ACC112 (cell line): Measurements from ENCODE around the gene RAB44.

Experiments used
- H2AFZ ChIP-seq: fragments of 200-600 bp; sonication (generic); one replicate; pipeline ENCODE4 v1.6.0; 2017; ENCODE audit warnings: antibody characterized with exemption, low read length; ENCODE audit not compliant: unreplicated experiment
- H3K27ac ChIP-seq: fragments of 200-600 bp; sonication (generic); 2 replicates; pipeline ENCODE4 v1.5.1; 2014; ENCODE audit warnings: low read depth, mild to moderate bottlenecking, antibody characterized with exemption, low read length, moderate library complexity
- H3K27me3 ChIP-seq: fragments of 200-600 bp; sonication (generic); 2 replicates; pipeline ENCODE4 v1.6.1; 2014; ENCODE audit warnings: mild to moderate bottlenecking, antibody characterized with exemption, low read length, moderate library complexity, mixed read lengths; ENCODE audit not compliant: insufficient read depth
- H3K36me3 ChIP-seq: fragments of 200-600 bp; sonication (generic); 2 replicates; pipeline ENCODE4 v1.6.1; 2016; ENCODE audit warnings: mild to moderate bottlenecking, antibody characterized with exemption, low read length, moderate library complexity, mixed read lengths; ENCODE audit not compliant: insufficient read depth
- H3K4me1 ChIP-seq: fragments of 200-600 bp; sonication (generic); one replicate; pipeline ENCODE4 v1.6.1; 2016; ENCODE audit warnings: low read length, mixed read lengths; ENCODE audit not compliant: insufficient read depth, unreplicated experiment, control insufficient read depth
- H3K4me3 ChIP-seq: fragments of 200-600 bp; sonication (generic); 2 replicates; pipeline ENCODE4 v1.5.1; 2014; ENCODE audit warnings: mild to moderate bottlenecking, low read depth, low read length
- H3K79me2 ChIP-seq: fragments of 200-600 bp; sonication (generic); one replicate; pipeline ENCODE4 v1.6.0; 2016; ENCODE audit warnings: low read length; ENCODE audit not compliant: control insufficient read depth, unreplicated experiment, insufficient read depth

Gene RAB44

DNA sequence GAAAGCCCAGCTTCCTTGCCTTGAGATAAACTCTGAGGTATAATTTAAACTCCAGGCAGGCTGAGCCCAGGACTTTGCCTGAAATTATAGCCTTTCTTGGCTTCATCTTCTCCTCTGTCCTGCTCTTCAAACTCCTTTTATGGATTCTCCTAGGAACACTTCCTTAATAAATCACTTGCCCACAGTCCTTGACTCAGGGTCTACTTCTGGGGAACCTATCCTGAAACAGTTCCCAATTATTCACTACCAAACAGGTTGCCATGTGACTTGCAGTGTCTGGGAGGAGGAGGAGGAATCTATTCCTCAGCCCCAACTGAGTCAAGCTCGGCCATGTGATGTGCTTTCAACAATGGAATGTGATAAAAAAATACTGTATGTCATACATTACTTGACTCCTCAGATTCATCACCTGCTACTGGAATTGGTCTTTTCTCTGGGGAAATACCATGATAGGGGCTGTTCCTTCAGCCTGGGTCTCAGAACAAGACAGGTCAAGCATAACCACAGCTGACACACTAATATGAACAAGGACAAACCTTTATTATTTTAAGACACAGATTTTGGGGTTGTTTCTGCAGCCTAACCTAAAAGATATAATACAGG lies 39.6 kb upstream of the RAB44 start:
- no peak overlapping the region for H3K27ac ChIP-seq
- H3K4me1 ChIP-seq: peaks cover 20% of the 10 kb centered on the region
- H3K79me2 ChIP-seq: no peaks in the 10 kb centered on the region
- no peak overlapping the region for H2AFZ ChIP-seq
- no peaks in the 10 kb centered on the region for H3K36me3 ChIP-seq
- H3K4me3 ChIP-seq: no peak overlapping the region
- 0 out of 2 replicates have a peak, but pooled peaks cover 3% of the 10 kb centered on the region for H3K27me3 ChIP-seq

DNA sequence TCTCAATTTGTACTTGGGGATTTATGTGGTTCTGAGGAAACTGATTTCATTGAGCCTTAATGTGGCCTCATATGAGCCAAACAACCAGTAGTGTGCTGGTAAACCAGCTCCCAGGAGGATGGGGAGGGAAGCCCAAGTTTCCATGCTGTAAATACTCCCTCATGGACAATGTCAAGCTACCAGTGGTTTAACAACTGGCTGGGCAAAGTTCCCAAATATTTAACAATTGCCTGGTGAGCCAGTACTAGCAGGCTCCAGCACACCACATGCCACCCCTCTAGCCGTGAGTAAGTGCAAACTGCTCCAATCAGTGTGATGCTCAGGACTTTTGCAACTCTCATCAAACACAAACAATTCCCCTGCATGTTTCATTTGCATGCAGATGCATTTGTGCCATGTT lies 38.4 kb upstream of the RAB44 start:
- H2AFZ ChIP-seq: no peak overlapping the region
- no peak overlapping the region for H3K4me3 ChIP-seq
- no peaks in the 10 kb centered on the region for H3K79me2 ChIP-seq
- H3K27me3 ChIP-seq: 0 out of 2 replicates have a peak, but pooled peaks cover 3% of the 10 kb centered on the region
- no peaks in the 10 kb centered on the region for H3K36me3 ChIP-seq
- no peak overlapping the region for H3K27ac ChIP-seq
- peaks cover 20% of the 10 kb centered on the region for H3K4me1 ChIP-seq

DNA sequence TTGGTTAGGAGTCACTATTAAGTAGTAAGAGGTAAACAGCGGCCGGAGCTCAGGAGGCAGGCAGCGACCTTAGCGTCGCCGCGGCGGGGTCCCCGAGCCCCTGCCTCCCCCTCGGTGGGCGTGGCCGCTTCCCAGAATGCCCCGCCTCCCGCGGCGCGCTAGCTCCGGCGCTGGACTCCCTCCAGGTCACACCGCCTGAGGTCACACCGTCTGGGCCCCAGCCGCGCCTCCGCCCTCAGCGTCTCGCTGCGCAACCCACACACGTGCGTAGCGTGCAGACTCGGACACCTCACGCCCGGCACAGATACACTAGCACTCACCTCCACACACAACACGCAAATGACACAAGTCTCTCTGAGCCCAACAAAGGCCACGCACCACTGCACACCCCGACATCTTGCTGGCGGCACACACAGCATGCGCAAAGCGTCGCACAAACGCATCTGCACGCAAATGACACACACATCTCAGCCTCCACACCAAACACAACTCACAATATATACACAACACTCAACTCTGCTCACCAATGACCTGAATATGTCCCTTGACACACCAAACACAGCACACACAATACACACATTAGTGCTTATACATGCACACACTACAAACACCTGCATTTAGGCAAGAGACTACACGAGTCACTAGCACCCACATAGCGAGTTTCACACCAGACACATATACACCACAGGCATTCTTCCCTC lies 36.7 kb upstream of the RAB44 start:
- Histone ChIP-seq H3K4me3 (no peak overlapping the region), H3K27me3 (no peaks in the 10 kb centered on the region), H3K79me2 (no peaks in the 10 kb centered on the region), H3K4me1 (peaks cover 20% of the 10 kb centered on the region), H3K36me3 (no peaks in the 10 kb centered on the region), H3K27ac (no peak overlapping the region), H2AFZ (no peak overlapping the region)

DNA sequence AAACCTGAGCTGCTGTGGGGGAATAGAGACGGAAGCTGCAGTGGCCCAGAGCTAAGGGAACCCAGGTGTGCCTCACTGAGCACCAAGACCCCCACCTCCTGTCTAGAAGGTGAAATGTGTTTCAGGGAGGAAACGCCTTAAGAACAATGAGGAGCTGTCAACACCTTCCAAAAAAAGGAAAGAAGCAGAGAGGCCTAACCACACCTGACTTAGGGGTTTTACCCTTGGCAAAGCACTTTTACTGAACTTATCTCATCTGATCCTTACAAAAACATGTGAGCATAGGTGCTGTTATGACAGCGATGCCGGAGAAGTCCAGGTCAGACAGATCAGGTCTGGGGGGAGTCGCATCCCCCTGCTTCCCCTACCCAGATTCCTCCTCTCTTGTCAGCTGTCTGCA lies 35.2 kb upstream of the RAB44 start:
- Histone ChIP-seq H2AFZ (no peak overlapping the region), H3K27me3 (no peaks in the 10 kb centered on the region), H3K36me3 (no peaks in the 10 kb centered on the region), H3K79me2 (no peaks in the 10 kb centered on the region), H3K27ac (no peak overlapping the region), H3K4me1 (peaks cover 33% of the 10 kb centered on the region), H3K4me3 (no peak overlapping the region)

DNA sequence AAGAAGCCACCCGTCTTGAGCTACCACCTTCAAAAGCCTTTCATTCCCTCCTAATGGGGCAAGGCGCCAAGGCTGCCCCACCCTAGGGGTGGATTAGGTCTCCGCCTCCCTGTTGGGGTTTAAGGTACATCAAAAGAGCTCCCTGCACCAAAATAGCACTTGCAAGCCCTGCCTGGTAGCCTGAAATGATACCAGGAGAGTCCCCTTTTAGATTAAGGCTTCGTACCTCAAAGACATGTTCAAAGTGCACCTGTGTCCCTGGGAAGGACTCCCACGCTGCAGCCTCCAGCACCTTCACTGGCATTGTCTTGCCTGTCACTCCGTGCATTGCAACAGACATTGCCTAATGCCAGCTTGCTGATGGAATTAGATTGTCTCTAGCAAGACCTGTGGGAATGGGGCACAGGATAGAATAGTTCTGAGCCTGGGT lies 34.8 kb upstream of the RAB44 start:
- H3K27ac ChIP-seq: no peak overlapping the region
- no peaks in the 10 kb centered on the region for H3K79me2 ChIP-seq
- H2AFZ ChIP-seq: no peak overlapping the region
- no peak overlapping the region for H3K4me3 ChIP-seq
- no peaks in the 10 kb centered on the region for H3K36me3 ChIP-seq
- peaks cover 35% of the 10 kb centered on the region for H3K4me1 ChIP-seq
- H3K27me3 ChIP-seq: no peaks in the 10 kb centered on the region

DNA sequence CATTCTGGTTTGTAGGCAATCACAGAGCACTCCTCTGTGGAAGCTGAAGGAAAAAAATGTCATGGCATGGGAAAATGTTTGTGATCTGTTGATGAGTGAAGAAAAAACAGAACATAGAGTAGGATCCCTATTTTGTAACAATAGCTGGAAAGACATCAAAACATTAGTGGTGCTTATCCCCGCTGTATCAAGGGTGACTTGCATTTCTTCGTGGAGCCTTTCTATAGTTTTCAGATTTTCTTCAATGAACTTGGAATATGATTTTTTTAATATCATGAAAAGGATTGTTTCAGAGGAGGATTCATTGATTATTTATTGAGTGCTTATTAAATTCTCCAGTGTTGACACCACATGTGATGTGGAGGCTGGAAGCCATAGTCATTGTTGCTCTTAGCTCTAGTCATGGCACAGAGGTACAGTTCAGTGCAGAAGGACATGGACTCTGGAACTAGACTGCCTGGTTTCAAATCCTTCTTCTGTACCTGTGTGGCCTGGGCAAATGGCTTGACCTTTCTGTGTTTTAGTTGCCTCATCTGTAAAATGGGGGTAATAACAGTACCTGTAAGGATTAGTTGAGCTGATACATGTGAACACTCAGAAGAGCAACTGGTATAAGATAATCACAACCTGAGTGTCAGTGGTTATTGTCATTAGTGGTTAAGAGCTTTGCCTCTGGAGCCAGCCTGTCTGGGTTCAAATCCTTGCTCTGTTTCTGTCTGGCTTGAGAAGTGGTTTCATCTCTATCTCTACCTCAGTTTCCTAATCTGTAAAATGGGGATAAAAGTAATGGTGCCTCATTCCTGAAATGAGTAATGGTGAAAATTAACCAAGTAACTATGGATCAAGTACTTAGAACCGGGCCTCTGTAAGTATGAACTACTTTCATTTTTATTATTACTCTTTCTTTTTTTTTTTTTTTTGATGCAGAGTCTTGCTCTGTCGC lies 33.9 kb upstream of the RAB44 start:
- H3K4me1 ChIP-seq: peaks cover 27% of the 10 kb centered on the region
- no peak overlapping the region for H3K27ac ChIP-seq
- no peak overlapping the region for H3K4me3 ChIP-seq
- H2AFZ ChIP-seq: no peak overlapping the region
- H3K27me3 ChIP-seq: no peaks in the 10 kb centered on the region
- no peaks in the 10 kb centered on the region for H3K36me3 ChIP-seq
- no peaks in the 10 kb centered on the region for H3K79me2 ChIP-seq

DNA sequence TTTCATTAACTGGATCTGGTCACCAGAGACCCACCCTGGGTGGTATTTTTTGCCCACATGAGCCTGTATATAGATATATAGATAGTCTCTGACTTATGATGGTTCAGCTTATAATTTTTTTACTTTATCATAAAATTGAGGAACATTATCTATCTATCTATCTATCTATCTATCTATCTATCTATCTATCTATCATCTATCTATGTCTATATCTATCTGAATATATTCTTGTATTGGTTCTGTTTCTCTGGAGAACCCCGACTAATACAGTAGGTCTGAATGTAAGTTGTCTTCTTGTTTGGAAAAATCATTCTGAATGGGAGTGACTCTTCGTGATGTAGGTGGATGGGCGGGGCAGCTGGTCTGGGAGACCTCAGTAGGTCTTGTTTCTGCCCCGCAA lies 32.4 kb upstream of the RAB44 start:
- Histone ChIP-seq H2AFZ (no peak overlapping the region), H3K27ac (no peak overlapping the region), H3K4me1 (peaks cover 17% of the 10 kb centered on the region), H3K79me2 (no peaks in the 10 kb centered on the region), H3K36me3 (no peaks in the 10 kb centered on the region), H3K27me3 (no peaks in the 10 kb centered on the region), H3K4me3 (no peak overlapping the region)

DNA sequence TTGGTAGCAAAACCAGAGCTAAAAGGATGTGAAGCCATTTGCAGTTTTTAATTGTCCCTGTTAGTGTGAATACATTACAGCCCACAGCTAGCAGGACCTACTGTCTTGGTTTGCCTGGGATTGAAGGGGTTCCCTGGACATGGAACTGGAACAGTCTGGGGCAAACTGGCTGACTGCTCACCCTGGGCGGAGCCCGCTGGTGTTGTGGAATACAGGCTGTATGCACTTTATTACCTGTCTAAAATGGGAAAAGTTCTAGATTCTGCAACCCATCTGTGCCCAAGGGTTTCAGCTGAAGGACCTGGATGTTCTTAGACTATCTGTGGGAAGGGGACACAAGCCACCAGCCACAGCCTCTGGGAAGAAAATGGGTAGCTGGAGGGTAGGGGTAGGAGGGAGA lies 31.3 kb upstream of the RAB44 start:
- H3K79me2 ChIP-seq: no peaks in the 10 kb centered on the region
- H3K36me3 ChIP-seq: no peaks in the 10 kb centered on the region
- no peak overlapping the region for H3K27ac ChIP-seq
- H3K27me3 ChIP-seq: no peaks in the 10 kb centered on the region
- H3K4me1 ChIP-seq: peaks cover 17% of the 10 kb centered on the region
- no peak overlapping the region for H2AFZ ChIP-seq
- H3K4me3 ChIP-seq: no peak overlapping the region

DNA sequence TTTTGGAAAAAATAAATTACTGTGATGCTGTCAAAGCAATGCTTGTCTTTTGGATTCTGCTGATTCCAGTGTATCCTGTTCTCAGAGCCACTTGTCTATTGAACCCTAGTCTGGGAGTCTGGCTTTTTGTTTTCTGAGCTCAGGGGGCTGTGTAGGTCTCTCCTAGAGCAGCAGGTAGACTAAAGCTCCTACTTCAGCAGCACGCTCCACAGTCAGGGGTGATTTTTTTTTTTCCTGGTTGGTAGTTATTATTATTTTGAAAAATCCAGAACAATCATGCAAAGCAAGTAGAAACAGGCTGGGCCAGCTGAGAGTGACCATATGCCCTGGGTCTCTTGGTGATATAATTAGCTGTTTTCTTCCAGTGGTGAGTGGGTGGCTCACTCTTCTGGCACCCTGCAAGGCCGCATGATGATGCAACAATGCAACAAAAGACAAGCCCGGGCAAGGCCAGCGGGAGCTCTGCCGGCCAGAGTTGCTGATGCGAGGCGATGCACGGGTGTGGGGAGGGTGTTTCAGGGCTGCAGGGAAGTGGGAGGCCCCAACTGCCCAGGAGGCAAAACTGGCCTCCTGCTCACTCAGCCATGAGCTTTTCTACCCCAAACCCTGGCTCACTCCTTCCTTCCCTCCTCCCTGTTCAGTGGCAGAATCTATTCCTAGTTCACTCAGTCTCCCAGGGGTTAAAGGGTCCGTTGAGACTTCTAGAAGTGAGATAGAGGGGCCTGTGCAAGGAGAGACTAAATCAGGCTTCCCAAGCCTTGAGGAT lies 30.6 kb upstream of the RAB44 start:
- Histone ChIP-seq H3K4me1 (peaks cover 17% of the 10 kb centered on the region), H2AFZ (peak overlapping the region; percentile 35), H3K79me2 (no peaks in the 10 kb centered on the region), H3K27ac (peak overlapping the region; percentile 76), H3K36me3 (no peaks in the 10 kb centered on the region), H3K27me3 (no peaks in the 10 kb centered on the region), H3K4me3 (no peak overlapping the region)

DNA sequence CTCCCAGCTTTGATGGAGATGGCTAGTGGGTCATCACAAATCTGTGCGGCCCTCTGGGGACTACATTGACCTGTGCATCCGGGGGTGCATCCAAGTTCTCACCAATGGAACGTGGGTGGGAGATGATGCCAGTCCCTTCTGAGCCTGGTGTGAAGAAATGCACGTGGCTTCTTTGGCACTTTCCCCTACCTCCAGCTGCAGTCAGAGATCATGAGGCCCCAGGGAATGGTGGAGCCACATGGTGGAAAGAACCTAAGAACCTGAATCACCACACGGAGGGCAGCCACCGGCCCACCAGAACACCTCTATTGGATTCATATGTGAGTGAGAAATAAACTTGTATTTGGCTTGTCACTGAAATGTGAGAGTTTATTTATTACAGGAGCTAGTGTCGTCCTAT lies 29.0 kb upstream of the RAB44 start:
- Histone ChIP-seq H3K4me3 (no peak overlapping the region), H3K27me3 (no peaks in the 10 kb centered on the region), H3K36me3 (no peaks in the 10 kb centered on the region), H2AFZ (no peak overlapping the region), H3K4me1 (peaks cover 17% of the 10 kb centered on the region), H3K79me2 (no peaks in the 10 kb centered on the region), H3K27ac (no peak overlapping the region)
